Stimulated activated CD4-positive, alpha-beta T cell treated with anti-CD3 and anti-CD28 coated beads, Interleukin-12 subunit alpha, Interleukin-12 subunit beta, amount 100 ng/mL, for 4 hours (primary cell): ENCODE measurements around the gene NADK2.
"Not testable (repeated sequence)": the region's sequence is repeated elsewhere in the genome, so short reads cannot be mapped to it uniquely, and the experiment has no call there.

Source experiments
- DNase-seq: peaks from one replicate; pipeline ENCODE4 v3.0.0-alpha.2; 2020

The NADK2 gene

GRCh38 chr5:36205329-36205728 is 36.4 kb downstream of the NADK2 start:
- no peak for DNase-seq

- DNase-seq: no peak
Measured at GRCh38 chr5:36202521-36202961, 39.2 kb downstream of the NADK2 start.

- no peak for DNase-seq
Measured at GRCh38 chr5:36200513-36200912, 41.2 kb downstream of the NADK2 start.

- DNase-seq: no peak
Measured at GRCh38 chr5:36199620-36200019, 42.1 kb downstream of the NADK2 start.

GRCh38 chr5:36198783-36199182 is 42.9 kb downstream of the NADK2 start:
- DNase-seq: not testable (repeated sequence)

GRCh38 chr5:36198281-36198680 is 43.4 kb downstream of the NADK2 start:
- DNase-seq: no peak

GRCh38 chr5:36193746-36194145 is 48.0 kb downstream of the NADK2 start:
- DNase-seq: no peak

GRCh38 chr5:36184408-36184807 is 57.3 kb downstream of the NADK2 start:
- DNase-seq: not testable (repeated sequence)

- DNase-seq: no peak
Measured at GRCh38 chr5:36181774-36182173, 60.0 kb downstream of the NADK2 start.

GRCh38 chr5:36180556-36181350 is 61.0 kb downstream of the NADK2 start:
- no peak for DNase-seq

GRCh38 chr5:36179950-36180349 is 61.8 kb downstream of the NADK2 start:
- no peak for DNase-seq

- DNase-seq: no peak
Measured at GRCh38 chr5:36178524-36178890, 63.2 kb downstream of the NADK2 start.

- DNase-seq: no peak
Measured at GRCh38 chr5:36177715-36178523, 63.8 kb downstream of the NADK2 start.

GRCh38 chr5:36177154-36177553 is 64.6 kb downstream of the NADK2 start:
- DNase-seq: no peak

- DNase-seq: no peak
Measured at GRCh38 chr5:36175043-36175442, 66.7 kb downstream of the NADK2 start.

GRCh38 chr5:36174119-36174518 is 67.6 kb downstream of the NADK2 start:
- DNase-seq: no peak

GRCh38 chr5:36173426-36173825 is 68.3 kb downstream of the NADK2 start:
- DNase-seq: no peak

- no peak for DNase-seq
Measured at GRCh38 chr5:36172599-36172998, 69.1 kb downstream of the NADK2 start.

GRCh38 chr5:36170832-36171424 is 70.8 kb downstream of the NADK2 start:
- DNase-seq: no peak

GRCh38 chr5:36168737-36169136 is 73.0 kb downstream of the NADK2 start:
- no peak for DNase-seq

GRCh38 chr5:36164461-36164860 is 77.3 kb downstream of the NADK2 start:
- DNase-seq: no peak

GRCh38 chr5:36162810-36163486 is 78.8 kb downstream of the NADK2 start:
- no peak for DNase-seq

GRCh38 chr5:36161361-36161760 is 80.4 kb downstream of the NADK2 start:
- DNase-seq: no peak
